Aorta (tissue), 5 donors: ENCODE measurements around the gene BCL2L13. TPM values are rescaled to one million over a fixed set of nuclear protein-coding genes. Genes with fewer than 3 reads are reported as not detected.

ENCODE experiments used
- ATAC-seq: fragments of 200-7000 bp; cut with Tn5 transposase; one replicate; pipeline ENCODE4 v1.9.1; 2022; ENCODE audit warnings: moderate library complexity; ENCODE audit not compliant: low FRiP score
- DNase-seq, 2 donors: peaks; one replicate each; pipeline ENCODE4 v3.0.0-alpha.2; 2020
- H3K27ac ChIP-seq, 2 donors: one replicate each; pipeline ENCODE4 v1.5.1; 2013; ENCODE audit warnings: low read length in 2 of 2, mild to moderate bottlenecking in 2 of 2, moderate library complexity in 2 of 2, control low read depth in 1 of 2, inconsistent platforms in 1 of 2, low read depth in 1 of 2
- H3K27me3 ChIP-seq, 2 donors: one replicate each; pipeline ENCODE4 v1.6.1; 2013; ENCODE audit warnings: control low read depth in 1 of 2, low read length in 1 of 2, mild to moderate bottlenecking in 1 of 2, moderate library complexity in 1 of 2; ENCODE audit not compliant: insufficient read depth in 2 of 2, control insufficient read depth in 1 of 2
- H3K36me3 ChIP-seq, 2 donors: one replicate each; pipeline ENCODE4 v1.6.1; 2013; ENCODE audit warnings: control low read depth in 1 of 2, low read length in 1 of 2, mild to moderate bottlenecking in 1 of 2; ENCODE audit not compliant: insufficient read depth in 2 of 2, control insufficient read depth in 1 of 2
- H3K4me1 ChIP-seq, 2 donors: one replicate each; pipeline ENCODE4 v1.6.1; 2013; ENCODE audit warnings: low read length in 2 of 2, control low read depth in 1 of 2, mild to moderate bottlenecking in 1 of 2, moderate library complexity in 1 of 2; ENCODE audit not compliant: insufficient read depth in 2 of 2, control insufficient read depth in 1 of 2
- H3K4me3 ChIP-seq, 2 donors: one replicate each; pipeline ENCODE4 v1.5.1; 2013; ENCODE audit warnings: low read length in 2 of 2, control low read depth in 1 of 2, mild to moderate bottlenecking in 1 of 2
- H3K9me3 ChIP-seq: one replicate; pipeline ENCODE4 v1.6.1; 2013; ENCODE audit warnings: mild to moderate bottlenecking, low read length; ENCODE audit not compliant: control insufficient read depth
- WGBS, 2 donors: extraction: QIAGEN DNeasy Blood & Tissue Kit; methylation state at CpG; one replicate each; pipeline ENCODE4 v1.1.7; 2013; 5-methylcytosine and 5-hydroxymethylcytosine counted together
- intact Hi-C, 2 donors: fragments of 100-400 bp; cut with DNase I; formaldehyde crosslinking; loops; one replicate each; pipeline versions ENCODE4 v1.14.2 to v1.15.0; 2022
- polyA plus RNA-seq, 2 donors: library from polyadenylated mRNA; stranded (reverse); fragments of 200-250 nt; gene quantifications; one replicate each; pipeline ENCODE4 v1.2.3, GENCODE V29; 2013
- total RNA-seq, 2 donors: library from RNA; stranded (reverse); fragmentation: NEBNext Ultra II Directional; extraction: Animal tissue kit (Norgen Biotek cat#: 25700); gene quantifications; one replicate each; pipeline ENCODE4 v1.2.1, GENCODE V29; 2021
- donor health status: healthy with polysubstance abuse.
- donor health status: Bipolar disorder and iron deficiency.
- donor health status: DM: no; HTN: no; CAD: no.
- donor health status: DM: no; HTN: no; CAD: no.
- donor health status: DM: yes; HTN: yes; CAD: no.

Gene BCL2L13
- total and polyA plus RNA-seq, 4 donors = 22.8 to 39.9 (median 28.0) TPM

DNA sequence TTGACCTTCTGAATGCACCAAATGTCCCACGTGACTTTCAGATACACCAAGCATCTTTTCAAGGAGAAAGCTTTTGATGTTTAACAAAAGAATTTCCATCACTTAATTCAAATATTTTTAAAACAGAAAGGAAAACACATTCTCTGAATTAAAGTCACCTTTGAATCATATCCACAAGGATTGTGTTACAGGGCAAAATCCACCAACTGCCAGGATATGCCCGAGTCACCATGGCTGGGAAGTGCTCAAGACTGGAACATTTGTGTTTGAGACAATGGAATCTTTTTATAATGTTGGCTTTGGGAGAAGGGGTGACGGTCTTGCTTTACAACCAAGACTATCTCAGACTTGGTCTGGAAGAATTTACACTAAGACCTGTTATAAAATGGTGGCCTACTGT is 94.9 kb downstream of the BCL2L13 start:
- 34 to 48% methylated on average over 3 of the region's 3 CpGs for WGBS, 2 donors
- peaks cover 7 to 8% of the 10 kb centered on the region in 2 donors for H3K36me3 ChIP-seq

DNA sequence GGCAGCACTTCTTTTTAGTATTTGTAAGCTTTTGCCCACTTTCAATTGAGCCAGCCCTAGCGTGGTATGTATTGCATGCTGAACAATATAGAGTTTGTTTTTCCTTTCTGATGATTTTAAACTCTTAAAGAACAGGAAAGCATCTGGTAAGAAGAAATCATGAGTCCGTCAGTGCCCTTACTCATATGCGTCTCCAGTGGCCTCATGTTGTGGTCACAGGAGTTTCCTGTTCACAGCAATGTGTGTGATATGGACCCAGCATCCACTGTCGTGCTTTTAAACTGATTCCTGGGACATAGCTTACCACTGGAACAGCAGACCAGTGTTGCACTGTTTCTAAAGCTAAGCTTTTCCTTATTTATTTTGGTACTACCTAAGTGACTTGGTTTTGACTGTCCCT is 95.6 kb downstream of the BCL2L13 start:
- no peak overlapping the region for H3K4me3 ChIP-seq
- intact Hi-C loops = no loop called here
- peaks cover 7 to 8% of the 10 kb centered on the region in 2 donors for H3K36me3 ChIP-seq
- no peaks in the 10 kb centered on the region for H3K9me3 ChIP-seq
- no peak for DNase-seq
- H3K27me3 ChIP-seq = no peaks in the 10 kb centered on the region
- ATAC-seq = no peak
- WGBS, 2 donors = 80 to 81% methylated on average over 4 of the region's 4 CpGs
- H3K4me1 ChIP-seq = no peaks in the 10 kb centered on the region
- no peak overlapping the region for H3K27ac ChIP-seq

More for the DNA sequence above, 94.9 kb downstream of the BCL2L13 start:
- DNase-seq (no peak), ATAC-seq (no peak)
- Histone ChIP-seq H3K27me3 (no peaks in the 10 kb centered on the region), H3K4me1 (no peaks in the 10 kb centered on the region), H3K4me3 (no peak overlapping the region), H3K9me3 (no peaks in the 10 kb centered on the region), H3K27ac (no peak overlapping the region)
- intact Hi-C loops = no loop called here

DNA sequence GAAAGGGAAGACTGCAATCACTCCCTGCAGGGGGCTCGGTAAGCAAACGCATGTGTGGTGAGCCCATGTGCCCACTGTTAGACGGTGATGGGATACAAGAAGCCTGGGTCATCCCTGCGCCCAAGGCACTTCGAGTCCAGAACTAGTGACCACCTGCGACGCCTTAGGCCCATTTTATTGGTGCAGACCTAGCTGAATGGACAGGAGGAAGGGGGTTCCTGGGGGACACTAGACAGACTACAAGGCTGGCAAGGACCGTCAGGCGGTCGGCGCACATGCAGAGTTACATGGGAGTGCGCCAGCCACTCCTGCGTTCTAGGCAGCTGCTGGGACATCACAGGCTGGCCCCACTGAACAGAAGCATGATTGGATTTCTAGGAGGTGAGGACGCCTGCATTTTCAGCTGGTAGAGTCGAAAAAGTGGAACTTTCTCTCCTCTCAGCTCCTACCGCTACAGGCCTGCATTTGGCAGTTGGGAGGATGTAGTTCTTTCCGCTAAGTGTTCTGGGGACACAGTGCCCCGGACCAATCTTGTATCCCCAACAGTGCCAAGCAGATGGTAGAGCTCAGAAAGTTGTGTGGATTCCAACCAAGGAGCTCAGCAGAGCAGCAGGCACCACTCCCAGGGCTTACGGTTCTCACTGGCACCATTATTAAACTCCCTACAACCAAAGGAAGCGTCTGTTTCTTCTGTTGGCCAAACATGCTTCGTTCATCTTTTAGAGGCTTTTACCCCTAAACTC is 100.0 kb downstream of the BCL2L13 start:
- no peak overlapping the region for H3K27ac ChIP-seq
- H3K36me3 ChIP-seq = peaks cover 0 to 2% of the 10 kb centered on the region in 2 donors
- no peaks in the 10 kb centered on the region for H3K27me3 ChIP-seq
- ATAC-seq = no peak
- 91 to 92% methylated on average over 21 of the region's 21 CpGs for WGBS, 2 donors
- no peaks in the 10 kb centered on the region for H3K9me3 ChIP-seq
- intact Hi-C loops = no loop called here
- DNase-seq = no peak
- no peak overlapping the region for H3K4me3 ChIP-seq
- H3K4me1 ChIP-seq = no peaks in the 10 kb centered on the region

DNA sequence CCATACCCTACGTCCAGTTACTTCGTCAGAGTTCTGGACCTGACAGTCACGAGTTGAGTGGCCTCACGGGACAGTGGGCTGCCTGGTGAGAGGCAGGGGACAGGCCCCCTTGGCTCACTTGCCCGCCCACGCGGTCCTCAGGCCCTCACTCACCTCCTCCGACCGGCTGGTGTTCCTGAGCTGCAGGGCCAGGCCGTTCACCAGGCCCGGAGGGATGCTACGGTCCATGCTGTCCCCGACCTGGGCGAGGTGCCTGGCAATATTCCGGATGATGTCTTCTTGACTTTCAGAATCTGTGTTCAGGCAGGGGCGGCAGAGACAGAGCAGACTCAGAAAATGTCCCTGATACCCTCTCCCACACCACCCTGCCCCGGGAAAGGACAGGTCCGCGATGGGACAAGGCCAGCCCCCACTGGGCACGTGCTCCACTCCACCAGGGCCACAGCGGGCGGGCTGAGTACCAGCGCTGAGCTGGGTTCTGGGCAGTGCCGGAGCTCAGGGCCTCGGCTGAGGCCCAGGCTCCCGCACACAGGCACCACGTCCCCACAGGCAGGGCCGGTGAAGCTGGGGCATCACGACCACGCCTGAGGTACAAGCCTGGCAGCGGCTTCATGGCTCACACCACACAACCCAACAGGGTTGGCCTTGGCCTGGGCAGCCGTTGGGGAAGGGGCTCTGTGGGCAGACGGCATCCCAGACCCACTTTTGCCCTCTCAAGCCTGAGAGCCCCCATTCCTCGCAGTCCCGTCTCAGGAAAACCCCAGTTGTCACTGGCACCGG is 100.8 kb downstream of the BCL2L13 start:
- intact Hi-C loops = no loop called here
- ATAC-seq = no peak
- DNase-seq = no peak
- Histone ChIP-seq H3K9me3 (no peaks in the 10 kb centered on the region), H3K27ac (no peak overlapping the region), H3K27me3 (no peaks in the 10 kb centered on the region), H3K36me3 (no peaks in the 10 kb centered on the region), H3K4me3 (no peak overlapping the region), H3K4me1 (no peaks in the 10 kb centered on the region)
- 91 to 93% methylated on average over 36 of the region's 36 CpGs for WGBS, 2 donors

DNA sequence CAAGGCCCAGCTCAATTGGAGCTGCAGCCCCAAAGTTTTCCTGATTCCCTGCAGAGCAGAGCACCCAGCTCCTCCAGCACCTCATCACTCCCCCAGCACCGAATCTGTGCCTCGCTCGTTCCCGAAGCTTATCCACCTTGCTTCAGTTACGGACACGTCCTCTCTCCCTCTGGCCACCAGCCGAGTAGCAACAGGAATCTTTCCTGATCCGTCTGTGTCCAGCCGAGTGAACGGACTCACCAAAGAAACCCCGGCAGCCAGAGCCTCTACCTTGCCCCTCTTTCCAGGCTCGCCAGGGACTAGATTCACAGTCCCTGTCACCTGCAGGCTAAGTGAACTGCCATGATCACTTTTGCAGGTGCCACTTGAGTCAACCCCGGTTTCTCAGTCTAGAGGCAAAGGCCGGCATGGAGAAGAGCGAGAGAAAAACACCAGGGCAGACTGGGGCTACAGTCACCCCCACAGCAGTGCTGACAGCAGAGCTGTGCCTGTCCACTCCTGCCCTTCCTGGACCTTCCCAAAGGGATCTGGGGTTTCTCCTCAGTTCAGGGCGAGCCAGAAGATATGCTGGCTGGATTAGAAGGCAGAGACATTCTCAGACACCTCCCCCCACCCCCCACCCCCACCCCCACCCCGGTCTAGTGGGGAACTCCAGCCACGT is 103.4 kb downstream of the BCL2L13 start:
- Histone ChIP-seq H3K27ac (no peak overlapping the region), H3K4me1 (no peaks in the 10 kb centered on the region), H3K27me3 (no peaks in the 10 kb centered on the region), H3K4me3 (no peak overlapping the region), H3K36me3 (no peaks in the 10 kb centered on the region), H3K9me3 (no peaks in the 10 kb centered on the region)
- ATAC-seq = no peak
- DNase-seq = no peak
- intact Hi-C loops = loop anchor here (2.0 to 10.0 kb wide), 2 partner anchors 37 to 333 kb away; partner anchors contain the start of gene PEX26 (in 1 of the 2)
- 67 to 70% methylated on average over 17 to 18 of the region's 18 CpGs for WGBS, 2 donors

DNA sequence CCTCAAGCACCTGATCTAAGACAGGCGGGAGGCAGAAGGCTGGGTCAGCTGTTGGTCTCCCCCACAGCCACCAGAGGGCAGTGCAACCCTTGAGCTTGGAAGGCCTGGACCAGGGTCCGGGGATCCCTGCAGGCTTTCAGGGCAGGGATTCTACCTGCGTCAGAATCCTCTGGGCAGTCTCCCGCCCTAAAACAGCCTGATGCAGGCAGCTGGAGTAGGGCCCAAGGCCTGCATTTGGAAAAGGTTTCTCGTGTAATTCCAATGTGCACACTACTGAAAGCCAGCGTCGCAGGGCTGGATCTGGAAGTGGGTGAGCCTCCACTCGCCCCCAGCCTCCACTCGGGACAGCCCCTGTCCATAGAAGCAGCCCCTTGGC is 104.0 kb downstream of the BCL2L13 start:
- no peaks in the 10 kb centered on the region for H3K4me1 ChIP-seq
- no peaks in the 10 kb centered on the region for H3K27me3 ChIP-seq
- no peaks in the 10 kb centered on the region for H3K9me3 ChIP-seq
- no peak overlapping the region for H3K27ac ChIP-seq
- WGBS, 2 donors = 41 to 43% methylated on average over 9 of the region's 9 CpGs
- no peaks in the 10 kb centered on the region for H3K36me3 ChIP-seq
- peak; percentile 59 to 83 for DNase-seq
- ATAC-seq = no peak
- intact Hi-C loops = loop anchor here (2.0 to 10.0 kb wide), 2 partner anchors 38 to 332 kb away; partner anchors contain the start of gene PEX26 (in 1 of the 2)
- H3K4me3 ChIP-seq = no peak overlapping the region

DNA sequence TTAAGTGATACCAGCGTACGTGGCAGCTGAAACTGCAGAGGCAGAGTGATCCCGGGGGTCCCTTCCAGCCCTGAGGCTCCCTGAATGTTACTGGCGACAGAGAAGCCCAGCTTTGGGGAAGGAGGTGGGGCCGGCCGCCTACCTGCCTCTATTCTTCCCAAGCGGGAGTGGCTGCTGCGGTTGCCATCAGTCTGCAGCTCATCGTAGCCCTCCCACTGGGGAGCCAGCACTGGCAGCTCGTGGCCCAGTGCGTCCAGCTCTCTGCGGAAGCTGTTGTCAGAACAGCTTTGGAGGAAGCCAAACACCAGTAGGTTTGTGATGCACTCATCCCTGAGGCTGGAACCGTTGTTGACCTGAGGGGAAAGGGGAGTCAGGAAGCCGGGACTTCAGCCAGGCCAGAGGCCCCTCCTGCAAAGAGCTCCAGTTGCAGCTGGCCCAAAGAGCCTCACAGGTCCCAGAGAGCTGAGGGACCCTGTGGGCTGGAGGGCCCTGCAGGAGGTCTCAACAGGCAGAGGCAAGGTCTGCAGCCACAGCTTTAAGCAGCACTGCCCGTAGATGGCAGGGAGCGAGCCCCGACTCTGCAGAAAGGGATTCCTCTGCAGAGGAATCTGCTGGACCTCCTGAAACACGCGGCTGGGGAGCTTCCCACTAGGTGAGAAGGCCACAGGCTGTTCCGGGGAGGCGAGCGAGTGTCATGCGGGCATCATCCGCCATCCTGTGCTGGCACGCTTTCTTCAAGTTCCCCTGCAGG is 105.3 kb downstream of the BCL2L13 start:
- Histone ChIP-seq H3K27ac (no peak overlapping the region), H3K4me1 (no peaks in the 10 kb centered on the region), H3K9me3 (no peaks in the 10 kb centered on the region), H3K27me3 (no peaks in the 10 kb centered on the region), H3K4me3 (no peak overlapping the region), H3K36me3 (no peaks in the 10 kb centered on the region)
- intact Hi-C loops = loop anchor here (2.0 to 10.0 kb wide), 2 partner anchors 39 to 331 kb away; partner anchors contain the start of gene PEX26 (in 1 of the 2)
- 83 to 86% methylated on average over 25 of the region's 25 CpGs for WGBS, 2 donors
- DNase-seq (no peak), ATAC-seq (no peak)

DNA sequence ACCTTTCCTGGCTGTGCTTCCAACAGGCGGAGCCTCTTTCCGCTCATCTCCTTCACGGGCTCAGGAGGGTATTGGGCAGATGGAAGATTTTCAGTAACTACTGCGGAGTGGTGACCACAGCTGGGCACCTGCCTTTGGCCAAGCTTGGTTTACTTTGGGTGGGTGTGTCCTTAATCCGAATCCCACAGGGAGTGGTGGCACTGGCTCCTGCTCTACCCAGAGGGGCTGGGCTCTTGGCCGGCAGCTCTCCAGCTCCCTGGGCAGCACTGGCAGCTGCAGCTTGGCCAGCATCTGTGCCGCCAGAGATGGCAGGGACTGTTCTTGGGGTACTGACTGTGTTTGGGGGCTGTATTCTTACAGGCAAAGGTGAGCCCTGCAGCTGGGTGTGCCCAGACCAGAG is 105.9 kb downstream of the BCL2L13 start:
- Histone ChIP-seq H3K9me3 (no peaks in the 10 kb centered on the region), H3K4me1 (no peaks in the 10 kb centered on the region), H3K4me3 (no peak overlapping the region), H3K27ac (no peak overlapping the region), H3K36me3 (no peaks in the 10 kb centered on the region), H3K27me3 (no peaks in the 10 kb centered on the region)
- ATAC-seq (no peak), DNase-seq (no peak)
- WGBS, 2 donors = 62% methylated on average over 7 of the region's 7 CpGs
- intact Hi-C loops = loop anchor here in 1 of 2 donors (10.0 kb wide), 1 partner anchor 330 kb away; the partner anchor contains the start of gene PEX26
